Parathyroid adenoma (tissue), 2 donors: Measurements from ENCODE around the gene NCOA7.

ENCODE experiments used
- H2AFZ ChIP-seq: fragments of 300-600 bp; sonication (generic); one replicate; pipeline ENCODE4 v1.7.0; 2017; ENCODE audit warnings: antibody characterized with exemption, mild to moderate bottlenecking
- H3K27ac ChIP-seq: fragments of 300-600 bp; sonication (generic); one replicate; pipeline ENCODE4 v1.7.0; 2017
- H3K27me3 ChIP-seq: fragments of 300-600 bp; sonication (generic); one replicate; pipeline ENCODE4 v1.7.0; 2017; ENCODE audit warnings: low read length; ENCODE audit not compliant: control insufficient read depth, insufficient read depth
- H3K36me3 ChIP-seq: fragments of 300-600 bp; sonication (generic); one replicate; pipeline ENCODE4 v1.7.0; 2017; ENCODE audit warnings: low read length; ENCODE audit not compliant: control insufficient read depth, insufficient read depth
- H3K4me1 ChIP-seq: fragments of 300-600 bp; sonication (generic); one replicate; pipeline ENCODE4 v1.7.0; 2017; ENCODE audit warnings: control low read depth
- H3K4me2 ChIP-seq: fragments of 300-600 bp; sonication (generic); one replicate; pipeline ENCODE4 v1.7.0; 2017; ENCODE audit warnings: low read length
- H3K4me3 ChIP-seq: fragments of 300-600 bp; sonication (generic); one replicate; pipeline ENCODE4 v1.7.0; 2017; ENCODE audit warnings: low read depth, low read length
- H3K79me2 ChIP-seq: fragments of 300-600 bp; sonication (generic); one replicate; pipeline ENCODE4 v1.7.0; 2017; ENCODE audit warnings: control low read depth
- H3K9ac ChIP-seq: fragments of 300-600 bp; sonication (generic); one replicate; pipeline ENCODE4 v1.7.0; 2017; ENCODE audit warnings: mild to moderate bottlenecking
- H3K9me3 ChIP-seq: fragments of 300-600 bp; sonication (generic); one replicate; pipeline ENCODE4 v1.7.0; 2017; ENCODE audit warnings: low read length; ENCODE audit not compliant: control insufficient read depth
- CTCF ChIP-seq: fragments of 300-600 bp; sonication (generic); IDR thresholded peaks from one replicate; pipeline ENCODE4 v1.7.0; 2017; ENCODE audit warnings: antibody characterized with exemption, mild to moderate bottlenecking
- donor health status: primary hyperparathyroidism.

The NCOA7 gene

GRCh38 chr6:125792680-125793079 is 1.9 kb downstream of the NCOA7 start:
- peak overlapping the region; percentile 72 for H3K4me3 ChIP-seq
- no peaks in the 10 kb centered on the region for H3K27me3 ChIP-seq
- no peak overlapping the region for H2AFZ ChIP-seq
- H3K79me2 ChIP-seq: peaks cover 15% of the 10 kb centered on the region
- no peak overlapping the region for H3K27ac ChIP-seq
- no peak for TF ChIP-seq CTCF
- no peaks in the 10 kb centered on the region for H3K36me3 ChIP-seq
- H3K9ac ChIP-seq: no peak overlapping the region
- H3K4me2 ChIP-seq: no peak overlapping the region
- peaks cover 9% of the 10 kb centered on the region for H3K4me1 ChIP-seq
- H3K9me3 ChIP-seq: no peaks in the 10 kb centered on the region

DNA sequence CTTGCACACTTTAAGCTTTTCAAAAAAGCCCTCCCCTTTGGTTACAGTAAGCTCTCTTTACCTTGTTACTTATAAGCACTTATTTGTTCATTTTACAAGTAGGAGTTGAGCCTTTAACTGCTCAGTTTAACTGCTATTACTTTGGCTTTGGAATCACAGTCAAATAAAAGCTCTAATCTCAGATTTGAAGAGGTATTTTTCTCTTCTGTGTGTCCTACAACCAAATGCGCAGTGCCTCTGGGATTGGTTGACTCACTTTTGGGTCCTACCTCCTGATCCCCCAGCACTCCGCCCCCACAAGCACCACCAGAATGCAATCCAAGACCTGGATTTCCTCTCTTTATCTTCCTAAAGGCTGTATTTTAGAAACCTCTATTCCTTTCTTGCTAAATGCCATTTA is 2.5 kb downstream of the NCOA7 start:
- H3K4me1 ChIP-seq: peaks cover 9% of the 10 kb centered on the region
- H3K9ac ChIP-seq: no peak overlapping the region
- no peaks in the 10 kb centered on the region for H3K36me3 ChIP-seq
- H3K4me3 ChIP-seq: peak overlapping the region; percentile 7
- H3K27me3 ChIP-seq: no peaks in the 10 kb centered on the region
- no peaks in the 10 kb centered on the region for H3K9me3 ChIP-seq
- H2AFZ ChIP-seq: no peak overlapping the region
- TF ChIP-seq CTCF: no peak
- H3K79me2 ChIP-seq: peaks cover 20% of the 10 kb centered on the region
- no peak overlapping the region for H3K4me2 ChIP-seq
- no peak overlapping the region for H3K27ac ChIP-seq

GRCh38 chr6:125793863-125794262 is 3.1 kb downstream of the NCOA7 start:
- H3K9me3 ChIP-seq: no peaks in the 10 kb centered on the region
- no peak for TF ChIP-seq CTCF
- H3K27ac ChIP-seq: no peak overlapping the region

GRCh38 chr6:125794342-125795137 is 3.8 kb downstream of the NCOA7 start:
- no peaks in the 10 kb centered on the region for H3K27me3 ChIP-seq
- H3K27ac ChIP-seq: no peak overlapping the region
- H3K79me2 ChIP-seq: peaks cover 20% of the 10 kb centered on the region
- H3K4me1 ChIP-seq: peaks cover 5% of the 10 kb centered on the region
- no peak for TF ChIP-seq CTCF
- H3K9ac ChIP-seq: no peak overlapping the region
- H3K4me2 ChIP-seq: no peak overlapping the region
- no peaks in the 10 kb centered on the region for H3K36me3 ChIP-seq
- H3K4me3 ChIP-seq: no peak overlapping the region
- H3K9me3 ChIP-seq: no peaks in the 10 kb centered on the region
- H2AFZ ChIP-seq: no peak overlapping the region

More at GRCh38 chr6:125793863-125794262, 3.1 kb downstream of the NCOA7 start:
- Histone ChIP-seq H3K27me3 (no peaks in the 10 kb centered on the region), H3K79me2 (peaks cover 20% of the 10 kb centered on the region), H3K36me3 (no peaks in the 10 kb centered on the region), H3K4me2 (no peak overlapping the region), H3K9ac (no peak overlapping the region), H3K4me3 (no peak overlapping the region), H3K4me1 (peaks cover 9% of the 10 kb centered on the region), H2AFZ (no peak overlapping the region)

DNA sequence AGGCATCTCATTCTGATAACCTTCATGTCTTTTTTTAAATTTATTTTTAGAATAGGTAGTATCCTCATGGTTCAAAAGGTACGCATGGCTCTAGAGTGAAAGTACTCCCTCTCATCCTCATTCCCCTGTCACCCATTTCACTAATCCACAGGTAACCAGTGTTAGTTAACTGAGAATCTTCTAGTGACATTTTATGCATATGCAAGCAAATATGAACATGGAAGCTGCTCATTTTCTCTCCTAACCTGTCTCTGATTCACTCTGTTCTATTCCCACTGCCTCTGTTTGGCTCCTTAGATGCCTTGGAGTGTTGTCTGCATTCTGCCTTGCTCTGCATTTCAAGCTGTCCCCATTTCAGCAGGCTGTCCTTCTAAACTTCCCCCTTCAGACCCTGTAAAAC is 4.5 kb downstream of the NCOA7 start:
- Histone ChIP-seq H3K4me2 (no peak overlapping the region), H2AFZ (no peak overlapping the region), H3K27ac (no peak overlapping the region), H3K36me3 (no peaks in the 10 kb centered on the region), H3K4me3 (no peak overlapping the region), H3K9ac (no peak overlapping the region), H3K27me3 (no peaks in the 10 kb centered on the region), H3K9me3 (no peaks in the 10 kb centered on the region), H3K4me1 (no peaks in the 10 kb centered on the region), H3K79me2 (peaks cover 20% of the 10 kb centered on the region)
- TF ChIP-seq CTCF: no peak
